Karpas-422 (cell line): ENCODE results near the gene OR4D1. TPM values are rescaled to one million over a fixed set of nuclear protein-coding genes. Genes with fewer than 3 reads are reported as not detected.

Source experiments
- DNase-seq: peaks from one replicate; pipeline ENCODE4 v3.0.0-alpha.2; 2015
- H2AFZ ChIP-seq: fragments of 200-600 bp; sonication (generic); 2 replicates; pipeline ENCODE4 v1.6.1; 2014; ENCODE audit warnings: antibody characterized with exemption, low read length, mixed read lengths
- H3K27ac ChIP-seq: fragments of 200-600 bp; sonication (generic); 2 replicates; pipeline ENCODE4 v1.5.1; 2014; ENCODE audit warnings: mild to moderate bottlenecking, low read length, moderate library complexity
- H3K27me3 ChIP-seq: fragments of 200-600 bp; sonication (generic); 2 replicates; pipeline ENCODE4 v1.6.1; 2014; ENCODE audit warnings: low read length, mixed read lengths
- H3K36me3 ChIP-seq: fragments of 200-600 bp; sonication (generic); 2 replicates; pipeline ENCODE4 v1.6.1; 2014; ENCODE audit warnings: low read length, mixed read lengths; ENCODE audit not compliant: insufficient read depth
- H3K4me1 ChIP-seq: fragments of 200-600 bp; sonication (generic); 2 replicates; pipeline ENCODE4 v1.6.1; 2014; ENCODE audit warnings: mild to moderate bottlenecking, low read length, mixed read lengths
- H3K4me2 ChIP-seq: fragments of 200-600 bp; sonication (generic); 2 replicates; pipeline ENCODE4 v1.6.1; 2014; ENCODE audit warnings: low read length, low read depth, mild to moderate bottlenecking; ENCODE audit not compliant: poor library complexity, severe bottlenecking
- H3K4me3 ChIP-seq: fragments of 200-600 bp; sonication (generic); 2 replicates; pipeline ENCODE4 v1.5.1; 2014; ENCODE audit warnings: mild to moderate bottlenecking, antibody characterized with exemption, low read length, mixed read lengths
- H3K79me2 ChIP-seq: fragments of 200-600 bp; sonication (generic); 2 replicates; pipeline ENCODE4 v1.6.1; 2014; ENCODE audit warnings: mild to moderate bottlenecking, low read length, mixed read lengths
- H3K9ac ChIP-seq: fragments of 200-600 bp; sonication (generic); 2 replicates; pipeline ENCODE4 v1.6.0; 2014; ENCODE audit warnings: low read length
- H3K9me2 ChIP-seq: fragments of 200-600 bp; sonication (generic), shearing (Covaris generic); replicated peaks from 2 replicates; pipeline ENCODE4 v1.6.0; 2014; ENCODE audit warnings: mild to moderate bottlenecking, low read length, moderate library complexity; ENCODE audit not compliant: insufficient read depth
- H3K9me3 ChIP-seq: fragments of 300-700, 200-600 bp; sonication (generic); 2 replicates; pipeline ENCODE4 v1.6.1; 2014; ENCODE audit warnings: low read length, mixed read lengths
- H4K20me1 ChIP-seq: fragments of 200-600 bp; sonication (generic); 2 replicates; pipeline ENCODE4 v1.6.1; 2014; ENCODE audit warnings: mild to moderate bottlenecking, antibody characterized with exemption, low read length, low read depth; ENCODE audit not compliant: insufficient read depth
- total RNA-seq: library from RNA; depleted of rRNA; stranded (reverse); fragments of >200 nt; shearing (Covaris generic); gene quantifications from 2 replicates; pipeline ENCODE4 v1.2.3, GENCODE V29; 2014; ENCODE audit warnings: low replicate concordance

Gene OR4D1
- total RNA-seq, 1 experiment from 2014 or later, result not detected

GRCh38 chr17:58156839-58157803 lies 8.9 kb downstream of the OR4D1 start:
- Histone ChIP-seq H3K36me3 (no peaks in the 10 kb centered on the region), H4K20me1 (no peaks in the 10 kb centered on the region), H3K79me2 (no peaks in the 10 kb centered on the region), H3K9me2 (no peaks in the 10 kb centered on the region), H3K4me2 (no peak overlapping the region), H3K9me3 (no peaks in the 10 kb centered on the region), H3K27ac (no peak overlapping the region), H2AFZ (no peak overlapping the region), H3K4me3 (no peak overlapping the region), H3K27me3 (no peaks in the 10 kb centered on the region), H3K9ac (no peak overlapping the region), H3K4me1 (no peaks in the 10 kb centered on the region)
- no peak for DNase-seq

- Histone ChIP-seq H3K27me3 (no peaks in the 10 kb centered on the region), H3K27ac (no peak overlapping the region), H3K9me2 (no peaks in the 10 kb centered on the region), H3K4me3 (no peak overlapping the region), H3K4me1 (no peaks in the 10 kb centered on the region), H3K79me2 (no peaks in the 10 kb centered on the region), H3K36me3 (no peaks in the 10 kb centered on the region), H3K9me3 (no peaks in the 10 kb centered on the region), H2AFZ (no peak overlapping the region), H4K20me1 (no peaks in the 10 kb centered on the region), H3K4me2 (no peak overlapping the region), H3K9ac (no peak overlapping the region)
- no peak for DNase-seq
These were observed 10.0 kb downstream of the OR4D1 start for GRCh38 chr17:58158181-58158580.

GRCh38 chr17:58161566-58161965 lies 13.4 kb downstream of the OR4D1 start:
- H3K27ac ChIP-seq, result no peak overlapping the region
- no peaks in the 10 kb centered on the region for H3K36me3 ChIP-seq
- no peak overlapping the region for H2AFZ ChIP-seq
- H3K9me3 ChIP-seq, result no peaks in the 10 kb centered on the region
- H3K79me2 ChIP-seq, result no peaks in the 10 kb centered on the region
- no peaks in the 10 kb centered on the region for H4K20me1 ChIP-seq
- no peaks in the 10 kb centered on the region for H3K9me2 ChIP-seq
- H3K4me2 ChIP-seq, result no peak overlapping the region
- no peaks in the 10 kb centered on the region for H3K4me1 ChIP-seq
- no peak overlapping the region for H3K9ac ChIP-seq
- no peak overlapping the region for H3K4me3 ChIP-seq
- no peak for DNase-seq
- H3K27me3 ChIP-seq, result no peaks in the 10 kb centered on the region

- Histone ChIP-seq H3K4me3 (no peak overlapping the region), H3K9me3 (no peaks in the 10 kb centered on the region), H3K9me2 (no peaks in the 10 kb centered on the region), H3K4me1 (no peaks in the 10 kb centered on the region), H3K9ac (no peak overlapping the region), H3K27ac (no peak overlapping the region), H2AFZ (no peak overlapping the region), H3K36me3 (no peaks in the 10 kb centered on the region), H3K27me3 (no peaks in the 10 kb centered on the region), H3K79me2 (no peaks in the 10 kb centered on the region), H4K20me1 (no peaks in the 10 kb centered on the region), H3K4me2 (no peak overlapping the region)
- DNase-seq, result no peak
These were observed 17.8 kb downstream of the OR4D1 start for GRCh38 chr17:58165981-58166380.

GRCh38 chr17:58166682-58167081 lies 18.5 kb downstream of the OR4D1 start, which contains the start of gene OR4D2:
TSS of gene OR4D2 (plus strand) at chr17:58166982. CDS start at chr17:58169656, 2,674 bp downstream.
- Histone ChIP-seq H3K4me2 (no peak within 1 kb of the TSS), H4K20me1 (no peaks in the 10 kb centered on the region), H3K79me2 (no peaks in the 10 kb centered on the region), H3K9ac (no peak within 1 kb of the TSS), H3K27ac (no peak within 1 kb of the TSS), H3K36me3 (no peaks in the 10 kb centered on the region), H3K27me3 (no peaks in the 10 kb centered on the region), H3K9me3 (no peaks in the 10 kb centered on the region), H2AFZ (no peak within 1 kb of the TSS), H3K4me3 (no peak within 1 kb of the TSS), H3K4me1 (no peaks in the 10 kb centered on the region), H3K9me2 (no peaks in the 10 kb centered on the region)
- DNase-seq, result no peak

GRCh38 chr17:58170622-58171021 lies 22.4 kb downstream of the OR4D1 start:
- Histone ChIP-seq H3K4me1 (no peaks in the 10 kb centered on the region), H3K27me3 (no peaks in the 10 kb centered on the region), H3K4me2 (no peak overlapping the region), H3K27ac (no peak overlapping the region), H3K36me3 (no peaks in the 10 kb centered on the region), H3K9ac (no peak overlapping the region), H3K4me3 (no peak overlapping the region), H3K9me3 (no peaks in the 10 kb centered on the region), H3K9me2 (no peaks in the 10 kb centered on the region), H4K20me1 (no peaks in the 10 kb centered on the region), H2AFZ (no peak overlapping the region), H3K79me2 (no peaks in the 10 kb centered on the region)
- no peak for DNase-seq

GRCh38 chr17:58172369-58173071 lies 24.3 kb downstream of the OR4D1 start:
- Histone ChIP-seq H3K27ac (no peak overlapping the region), H3K9ac (no peak overlapping the region), H2AFZ (no peak overlapping the region), H3K4me2 (no peak overlapping the region), H3K4me3 (no peak overlapping the region), H3K36me3 (no peaks in the 10 kb centered on the region), H4K20me1 (no peaks in the 10 kb centered on the region), H3K4me1 (no peaks in the 10 kb centered on the region), H3K79me2 (no peaks in the 10 kb centered on the region), H3K27me3 (no peaks in the 10 kb centered on the region), H3K9me2 (no peaks in the 10 kb centered on the region), H3K9me3 (no peaks in the 10 kb centered on the region)
- peak; percentile 76 for DNase-seq

- Histone ChIP-seq H3K9me2 (no peaks in the 10 kb centered on the region), H3K4me3 (no peak overlapping the region), H2AFZ (no peak overlapping the region), H3K79me2 (no peaks in the 10 kb centered on the region), H3K36me3 (no peaks in the 10 kb centered on the region), H3K9me3 (no peaks in the 10 kb centered on the region), H3K4me2 (no peak overlapping the region), H3K4me1 (no peaks in the 10 kb centered on the region), H3K27me3 (no peaks in the 10 kb centered on the region), H4K20me1 (no peaks in the 10 kb centered on the region), H3K9ac (no peak overlapping the region), H3K27ac (no peak overlapping the region)
- DNase-seq, result no peak
These were observed 26.7 kb downstream of the OR4D1 start for GRCh38 chr17:58174871-58175270.
